Heart left ventricle (tissue), 16 donors: ENCODE measurements around the gene CACNA1C. TPM values are rescaled to one million over a fixed set of nuclear protein-coding genes. Genes with fewer than 3 reads are reported as not detected.

Source experiments
- ATAC-seq, 4 donors: fragments of 200-7000 bp; cut with Tn5 transposase; one replicate each; pipeline ENCODE4 v1.9.1; 2020 to 2022; ENCODE audit warnings: moderate library complexity in 4 of 4, mild to moderate bottlenecking in 3 of 4, moderate number of reproducible peaks in 1 of 4
- DNase-seq, 5 donors: peaks; one replicate each; pipeline ENCODE4 v3.0.0-alpha.2; 2020
- H3K27ac ChIP-seq, 12 donors: fragments of 200-600 bp; sonication (generic) in 4 of 12; one replicate each; pipeline versions ENCODE4 v1.5.0 to v1.8.0; 2016 to 2022; ENCODE audit warnings: mild to moderate bottlenecking in 2 of 12
- H3K27me3 ChIP-seq, 9 donors: fragments of 200-600 bp; sonication (generic) in 2 of 9; one replicate each; pipeline versions ENCODE4 v1.5.1 to v1.8.0; 2016 to 2022; ENCODE audit warnings: mild to moderate bottlenecking in 3 of 9
- H3K36me3 ChIP-seq, 9 donors: fragments of 200-600 bp; sonication (generic) in 2 of 9; one replicate each; pipeline versions ENCODE4 v1.5.0 to v1.8.0; 2018 to 2022; ENCODE audit warnings: mild to moderate bottlenecking in 2 of 9
- H3K4me1 ChIP-seq, 12 donors: fragments of 200-600 bp; sonication (generic) in 4 of 12; one replicate each; pipeline versions ENCODE4 v1.5.0 to v1.8.0; 2016 to 2022; ENCODE audit warnings: mild to moderate bottlenecking in 3 of 12
- H3K4me3 ChIP-seq, 12 donors: fragments of 200-600 bp; sonication (generic) in 4 of 12; one replicate each; pipeline versions ENCODE4 v1.5.0 to v1.8.0; 2017 to 2022; ENCODE audit warnings: mild to moderate bottlenecking in 9 of 12, moderate library complexity in 4 of 12
- H3K9me3 ChIP-seq, 12 donors: fragments of 200-600 bp; sonication (generic) in 4 of 12; one replicate each; pipeline versions ENCODE4 v1.5.0 to v1.8.0; 2016 to 2022; ENCODE audit warnings: mild to moderate bottlenecking in 1 of 12
- CTCF ChIP-seq, 12 donors: fragments of 200-600 bp; sonication (generic) in 4 of 12; IDR thresholded peaks; one replicate each; pipeline versions ENCODE4 v1.5.0 to v1.8.0; 2018 to 2022; ENCODE audit warnings: antibody characterized with exemption in 12 of 12, mild to moderate bottlenecking in 5 of 12
- POLR2A ChIP-seq, 2 donors: fragments of 450-650 bp; IDR thresholded peaks; one replicate each; pipeline ENCODE4 v1.6.1; 2017; ENCODE audit warnings: antibody characterized with exemption in 2 of 2, mild to moderate bottlenecking in 2 of 2, moderate library complexity in 2 of 2
- whole genome bisulfite sequencing, 4 donors: extraction: QIAGEN DNeasy Blood & Tissue Kit in 2 of 4; methylation state at CpG; one replicate each; pipeline versions ENCODE4 v1.1.5 to v1.1.7; 2013 to 2018; 5-methylcytosine and 5-hydroxymethylcytosine counted together
- intact Hi-C, 10 donors: fragments of 100-400 bp; cut with DNase I; formaldehyde crosslinking; loops; one replicate each; pipeline versions ENCODE4 v1.11.1 to v1.14.2; 2022
- polyA plus RNA-seq, 2 donors: library from polyadenylated mRNA; stranded (reverse); fragments of 200-250 nt; gene quantifications; one replicate each; pipeline ENCODE4 v1.2.3, GENCODE V29; 2013
- total RNA-seq, 9 donors: library from RNA; depleted of rRNA in 2 of 9; stranded (reverse); fragments of >200 nt in 2 of 9; fragmentation: NEBNext Ultra II Directional in 3 of 9; extraction: Animal tissue kit (Norgen Biotek cat#: 25700) in 3 of 9; gene quantifications; one replicate each; pipeline versions ENCODE4 v1.1.0 to v1.2.4, GENCODE V29; 2016 to 2023
- donor health status: ischemic (EF 13 %, LVEDD 7.1; RV severe dilation, severe dysfunction).
- donor health status: healthy with polysubstance abuse.
- donor health status: DM: no; HTN: yes; CAD: no.
- donor health status: DM: no; HTN: no; CAD: no.
- donor health status: ischemic (EF 25% LVEDD 6.9; RV normal size, moderate dysfunction).
- donor health status: ischemic (EF 25% LVEDD 5.7; RV mildly dilated, moderate dysfunction).
- donor health status: healthy.
- donor health status: DM: yes; HTN: yes; CAD: no.
- donor health status: ischemic (EF 35%, LVEDD 5.7; RV mildly dilated, moderate dysfunction).
- donor health status: nonischemic (EF 11% LVEDD 7.7; RV severe dilation, severe dysfunction).
- donor health status: DM: yes; HTN: yes; CAD: no.
- donor health status: PGD.
- donor health status: ischemic (EF 29% LVEDD 5.4; RV normal size, mild dysfunction).
- donor health status: nonischemic (EF 23%, LVEDD 6.1; RV moderate dilation, normal function).

Gene CACNA1C
- total and polyA plus RNA-seq, 11 donors = 41.9 to 196 (median 164) TPM

DNA sequence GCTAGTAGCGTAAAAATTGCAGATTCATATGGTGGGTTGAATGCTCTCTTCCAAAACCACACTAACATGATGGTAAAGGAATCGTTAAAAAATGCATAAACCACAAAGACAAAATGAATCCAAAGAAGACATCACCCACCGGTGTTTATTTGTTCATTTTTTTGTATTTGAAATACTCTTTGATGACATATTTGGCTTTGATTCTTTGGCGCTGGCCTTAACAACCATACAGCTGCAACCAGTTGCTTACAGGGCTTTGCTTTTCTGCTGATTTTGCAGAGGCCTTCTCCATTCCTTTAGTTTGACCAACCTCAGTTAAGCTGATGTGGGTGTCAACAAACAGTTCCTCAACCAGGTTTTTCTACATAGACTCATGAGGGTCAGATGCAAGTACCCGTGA lies 103.5 kb downstream of the CACNA1C start:
- DNase-seq = no peak
- Histone ChIP-seq H3K9me3 (no peaks in the 10 kb centered on the region), H3K4me3 (no peak overlapping the region), H3K27ac (peak overlapping the region in 1 of 12 donors; percentile 83), H3K4me1 (peaks cover 0 to 79% (median 43%) of the 10 kb centered on the region in 12 donors), H3K27me3 (no peaks in the 10 kb centered on the region), H3K36me3 (no peaks in the 10 kb centered on the region)
- ATAC-seq = no peak
- intact Hi-C loops = no loop called here
- TF ChIP-seq POLR2A (IDR thresholded peaks at IDR 0.05) (no peak), CTCF (IDR thresholded peaks at IDR 0.05) (no peak)
- 81 to 90% (median 84%) methylated on average over 5 of the region's 5 CpGs for WGBS, 4 donors

GRCh38 chr12:2160043-2160442 lies 107.3 kb downstream of the CACNA1C start:
- Histone ChIP-seq H3K4me1 (peaks cover 4 to 79% (median 46%) of the 10 kb centered on the region in 12 donors), H3K27ac (peak overlapping the region in 6 of 12 donors; percentile 3 to 83 (median 62)), H3K4me3 (no peak overlapping the region), H3K9me3 (no peaks in the 10 kb centered on the region), H3K27me3 (no peaks in the 10 kb centered on the region), H3K36me3 (no peaks in the 10 kb centered on the region)
- no peak for TF ChIP-seq CTCF (IDR thresholded peaks at IDR 0.05)
- TF ChIP-seq POLR2A (IDR thresholded peaks at IDR 0.05) = no peak
- ATAC-seq (no peak), DNase-seq (no peak)
- 78 to 87% (median 85%) methylated on average over 7 of the region's 7 CpGs for WGBS, 4 donors
- intact Hi-C loops = loop anchor here in 6 of 10 donors (5.0 to 10.0 kb wide), 7 partner anchors 83 to 185 kb away; partner anchors contain the start of gene CACNA1C (in 2 of the 6)

GRCh38 chr12:2161473-2161872 lies 108.7 kb downstream of the CACNA1C start:
- Histone ChIP-seq H3K4me1 (peaks cover 4 to 76% (median 46%) of the 10 kb centered on the region in 12 donors), H3K9me3 (peaks cover 0 to 5% (median 0%) of the 10 kb centered on the region in 12 donors), H3K4me3 (no peak overlapping the region), H3K27me3 (no peaks in the 10 kb centered on the region), H3K36me3 (no peaks in the 10 kb centered on the region), H3K27ac (peak overlapping the region; percentile 60 to 86 (median 82))
- peak; percentile 18 to 44 (median 36) for ATAC-seq
- WGBS, 4 donors = 18 to 29% (median 25%) methylated on average over 10 of the region's 10 CpGs
- intact Hi-C loops = loop anchor here in 6 of 10 donors (5.0 to 10.0 kb wide), 7 partner anchors 84 to 187 kb away; partner anchors contain the start of gene CACNA1C (in 2 of the 6)
- TF ChIP-seq CTCF (IDR thresholded peaks at IDR 0.05) (peak in 1 of 12 donors; percentile 7), POLR2A (IDR thresholded peaks at IDR 0.05) (no peak)
- peak; percentile 78 to 87 (median 82) for DNase-seq

DNA sequence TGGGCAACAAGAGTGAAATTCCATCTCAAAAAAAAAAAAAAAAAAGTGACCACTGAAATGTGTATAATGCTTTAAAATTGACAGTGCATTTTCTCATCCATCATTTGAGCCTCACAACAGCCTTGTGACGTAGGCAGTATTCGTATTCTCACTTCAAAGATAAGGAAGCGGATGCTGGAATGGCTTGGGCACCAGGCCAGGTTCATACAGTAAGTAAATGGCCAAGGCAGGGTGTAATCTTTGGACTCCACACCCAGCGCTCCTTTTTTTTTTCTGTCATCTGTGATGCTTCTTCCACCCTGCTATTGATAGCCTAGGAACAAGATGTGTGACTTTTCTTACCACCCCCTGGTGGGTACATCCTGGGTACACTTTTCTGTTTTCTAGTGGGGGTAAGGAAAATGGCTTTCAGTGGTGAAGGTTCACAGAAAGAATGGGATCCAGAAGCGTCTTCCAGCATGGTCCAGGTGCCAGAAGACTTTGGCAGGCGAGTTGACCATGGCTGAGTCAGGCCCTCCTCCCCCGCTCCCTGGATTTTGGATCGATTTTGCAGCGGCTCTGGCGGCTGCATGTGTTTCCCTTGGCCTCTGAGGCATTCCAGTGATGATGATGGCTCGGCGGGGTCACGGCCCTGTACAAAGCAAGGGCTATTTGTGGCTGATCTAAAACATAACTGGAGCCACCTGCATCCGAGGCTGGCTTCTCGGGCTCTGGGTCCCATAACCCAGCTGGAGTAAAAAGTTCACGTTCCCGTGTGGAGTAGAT lies 110.6 kb downstream of the CACNA1C start:
- Histone ChIP-seq H3K27me3 (no peaks in the 10 kb centered on the region), H3K4me1 (peaks cover 4 to 67% (median 43%) of the 10 kb centered on the region in 12 donors), H3K27ac (peak overlapping the region; percentile 60 to 86 (median 82)), H3K9me3 (peaks cover 0 to 24% (median 10%) of the 10 kb centered on the region in 12 donors), H3K4me3 (no peak overlapping the region), H3K36me3 (peaks cover 0 to 9% (median 0%) of the 10 kb centered on the region in 9 donors)
- peak in 4 of 12 donors; percentile 5 to 14 (median 8) for TF ChIP-seq CTCF (IDR thresholded peaks at IDR 0.05)
- no peak for TF ChIP-seq POLR2A (IDR thresholded peaks at IDR 0.05)
- intact Hi-C loops = loop anchor here in 6 of 10 donors (5.0 to 10.0 kb wide), 7 partner anchors 86 to 189 kb away; partner anchors contain the start of gene CACNA1C (in 2 of the 6)
- WGBS, 4 donors = 4 to 18% (median 7%) methylated on average over 16 to 17 of the region's 17 CpGs
- DNase-seq = peak; percentile 91 to 95 (median 93)
- ATAC-seq = peak; percentile 79 to 94 (median 91)
